PC-3 (cell line): ENCODE data around the gene URB1. TPM values are rescaled to one million over a fixed set of nuclear protein-coding genes. Genes with fewer than 3 reads are reported as not detected.

Experiments used
- ATAC-seq: fragments of 200-7000 bp; cut with Tn5 transposase; 2 replicates; pipeline ENCODE4 v1.9.1; 2020; ENCODE audit warnings: mild to moderate bottlenecking, moderate library complexity
- BruUV-seq: library from RNA; stranded (reverse); fragments of 400-500 nt; replicated peaks from 2 replicates; lab custom pipeline; 2021; lab: Mats Ljungman, UMichigan
- CTCF ChIA-PET: fragments of 300-600 bp; sonication (Branson Sonifier 250); formaldehyde crosslinking; loops from one replicate; lab custom pipeline; 2022; ENCODE audit warnings: antibody characterized with exemption; lab: Charles Lee
- POLR2A ChIA-PET: fragments of 300-600 bp; sonication (Branson Sonifier 250); formaldehyde crosslinking; loops from one replicate; lab custom pipeline; 2022; ENCODE audit warnings: antibody characterized with exemption; ENCODE audit not compliant: unreplicated experiment; lab: Charles Lee
- DNase-seq: peaks from one replicate; pipeline ENCODE4 v3.0.0-alpha.2; 2015
- H2AFZ ChIP-seq: fragments of 300-600 bp; sonication (generic); 2 replicates; pipeline ENCODE4 v1.6.0; 2016; ENCODE audit warnings: antibody characterized with exemption, low read length
- H3F3A ChIP-seq: fragments of 300-600 bp; sonication (generic); one replicate; pipeline ENCODE4 v1.6.0; 2017; ENCODE audit warnings: antibody characterized with exemption, low read length, control low read depth, mild to moderate bottlenecking; ENCODE audit not compliant: unreplicated experiment
- H3K27ac ChIP-seq: fragments of 300-600 bp; sonication (generic); 2 replicates; pipeline ENCODE4 v1.5.1; 2016; ENCODE audit warnings: mild to moderate bottlenecking, low read length
- H3K27me3 ChIP-seq: fragments of 300-600 bp; sonication (generic); 2 replicates; pipeline ENCODE4 v1.6.1; 2016; ENCODE audit warnings: low read length, mixed read lengths
- H3K36me3 ChIP-seq: fragments of 300-600 bp; sonication (generic); 2 replicates; pipeline ENCODE4 v1.6.1; 2016; ENCODE audit warnings: low read depth, mixed run types, low read length, mixed read lengths
- H3K4me1 ChIP-seq: fragments of 300-600 bp; sonication (generic); 2 replicates; pipeline ENCODE4 v1.5.1; 2016; ENCODE audit warnings: low read length; ENCODE audit not compliant: insufficient read depth
- H3K4me2 ChIP-seq: fragments of 300-600 bp; sonication (generic); 2 replicates; pipeline ENCODE4 v1.6.0; 2016; ENCODE audit warnings: low read length
- H3K4me3 ChIP-seq: fragments of 300-600 bp; sonication (generic); 2 replicates; pipeline ENCODE4 v1.5.1; 2016; ENCODE audit warnings: mild to moderate bottlenecking, low read length, mixed read lengths
- H3K79me2 ChIP-seq: fragments of 300-600 bp; sonication (generic); 2 replicates; pipeline ENCODE4 v1.6.1; 2017; ENCODE audit warnings: low read length, mixed read lengths
- H3K9ac ChIP-seq: fragments of 300-600 bp; sonication (generic); 2 replicates; pipeline ENCODE4 v1.6.0; 2016; ENCODE audit warnings: mild to moderate bottlenecking, low read length
- H3K9me2 ChIP-seq: fragments of 300-600 bp; sonication (generic); replicated peaks from 2 replicates; pipeline ENCODE4 v1.6.1; 2016; ENCODE audit warnings: mixed run types, low read length, mixed read lengths
- H3K9me3 ChIP-seq: fragments of 300-600 bp; sonication (generic); 2 replicates; pipeline ENCODE4 v1.6.1; 2016; ENCODE audit warnings: low read length, mixed read lengths
- H4K20me1 ChIP-seq: fragments of 300-600 bp; sonication (generic); 2 replicates; pipeline ENCODE4 v1.6.1; 2016; ENCODE audit warnings: low read length, mixed read lengths
- CTCF ChIP-seq: fragments of 300-600 bp; sonication (generic); conservative IDR thresholded peaks from 2 replicates; pipeline ENCODE4 v1.5.1; 2017; ENCODE audit warnings: antibody characterized with exemption, low read depth, mild to moderate bottlenecking, low read length
- EZH2 ChIP-seq: fragments of 300-600 bp; sonication (generic); IDR thresholded peaks from one replicate; pipeline ENCODE4 v1.6.1; 2017; ENCODE audit warnings: antibody characterized with exemption, mild to moderate bottlenecking, low read length; ENCODE audit not compliant: unreplicated experiment
- EZH2phosphoT487 ChIP-seq: fragments of 300-600 bp; sonication (generic); IDR thresholded peaks from 2 replicates; pipeline ENCODE4 v1.6.1; 2018; ENCODE audit warnings: mild to moderate bottlenecking, antibody characterized with exemption, low read length, borderline replicate concordance
- intact Hi-C: fragments of 100-400 bp; cut with micrococcal nuclease; formaldehyde crosslinking; loops from 2 replicates; pipeline ENCODE4 v1.9.0; 2023
- total RNA-seq: library from RNA; depleted of rRNA; stranded (reverse); fragments of >200 nt; gene quantifications from 2 replicates; pipeline ENCODE4 v1.2.3, GENCODE V29; 2014

The URB1 gene
- total RNA-seq, 1 experiment from 2014 or later = 27.8 TPM

GRCh38 chr21:32389337-32390015 is 3.3 kb downstream of the URB1 start:
- no peak for DNase-seq
- Histone ChIP-seq H3K4me2 (peak overlapping the region; percentile 33; the same call in 1 of the 2 replicates), H3K79me2 (peaks cover 77% of the 10 kb centered on the region), H3K9me3 (no peaks in the 10 kb centered on the region), H3K27ac (no peak overlapping the region), H3F3A (no peaks in the 10 kb centered on the region), H2AFZ (no peak overlapping the region), H3K9me2 (no peaks in the 10 kb centered on the region), H3K4me1 (peaks cover 17% of the 10 kb centered on the region), H3K9ac (no peak overlapping the region), H3K4me3 (no peak overlapping the region), H4K20me1 (peaks cover 59% of the 10 kb centered on the region), H3K36me3 (peaks cover 18% of the 10 kb centered on the region; the same call in 1 of the 2 replicates), H3K27me3 (no peaks in the 10 kb centered on the region)
- POLR2A ChIA-PET = no interaction called here
- intact Hi-C loops = no loop called here
- TF ChIP-seq CTCF = no peak
- no peak for ATAC-seq
- no TSS peak for BruUV-seq
- CTCF ChIA-PET = no interaction called here

GRCh38 chr21:32388306-32388705 is 4.5 kb downstream of the URB1 start:
- Histone ChIP-seq H3K9me3 (no peaks in the 10 kb centered on the region), H3K9ac (no peak overlapping the region), H3K79me2 (peaks cover 89% of the 10 kb centered on the region), H3K4me1 (peaks cover 15% of the 10 kb centered on the region), H2AFZ (no peak overlapping the region), H3K9me2 (no peaks in the 10 kb centered on the region), H4K20me1 (peaks cover 61% of the 10 kb centered on the region), H3K27me3 (no peaks in the 10 kb centered on the region), H3K4me2 (no peak overlapping the region), H3K36me3 (peaks cover 30% of the 10 kb centered on the region), H3F3A (no peaks in the 10 kb centered on the region), H3K27ac (no peak overlapping the region), H3K4me3 (no peak overlapping the region)
- intact Hi-C loops = no loop called here
- no peak for DNase-seq
- CTCF ChIA-PET = no interaction called here
- ATAC-seq = no peak
- BruUV-seq = no TSS peak
- POLR2A ChIA-PET = no interaction called here
- TF ChIP-seq EZH2 = no peak
- TF ChIP-seq EZH2phosphoT487 = no peak
- no peak for TF ChIP-seq CTCF

- Histone ChIP-seq H3K4me1 (peaks cover 25% of the 10 kb centered on the region), H3K9me2 (no peaks in the 10 kb centered on the region), H2AFZ (no peak overlapping the region), H3K27me3 (no peaks in the 10 kb centered on the region), H4K20me1 (peaks cover 64% of the 10 kb centered on the region), H3K79me2 (peaks cover 88% of the 10 kb centered on the region), H3F3A (no peaks in the 10 kb centered on the region), H3K4me3 (no peak overlapping the region), H3K4me2 (no peak overlapping the region), H3K27ac (no peak overlapping the region), H3K36me3 (peaks cover 38% of the 10 kb centered on the region), H3K9ac (no peak overlapping the region), H3K9me3 (no peaks in the 10 kb centered on the region)
- DNase-seq = no peak
- ChIA-PET CTCF (no interaction called here), POLR2A (no interaction called here)
- intact Hi-C loops = no loop called here
- BruUV-seq = no TSS peak
- no peak for TF ChIP-seq CTCF
- TF ChIP-seq EZH2 = no peak
- TF ChIP-seq EZH2phosphoT487 = no peak
- ATAC-seq = no peak
Observed at GRCh38 chr21:32387151-32387550, 5.7 kb downstream of the URB1 start.
